ENCODE measurements around the gene ST13.
"Not testable (repeated sequence)": the region's sequence is repeated elsewhere in the genome, so short reads cannot be mapped to it uniquely, and the experiment has no call there.

Gene ST13

GRCh38 chr22:40844951-40845350 is 11.5 kb downstream of the ST13 start:
- in situ Hi-C loops (cut with MboI; ENCODE audit: low sequenced_read_pairs), result no loop called here

DNA sequence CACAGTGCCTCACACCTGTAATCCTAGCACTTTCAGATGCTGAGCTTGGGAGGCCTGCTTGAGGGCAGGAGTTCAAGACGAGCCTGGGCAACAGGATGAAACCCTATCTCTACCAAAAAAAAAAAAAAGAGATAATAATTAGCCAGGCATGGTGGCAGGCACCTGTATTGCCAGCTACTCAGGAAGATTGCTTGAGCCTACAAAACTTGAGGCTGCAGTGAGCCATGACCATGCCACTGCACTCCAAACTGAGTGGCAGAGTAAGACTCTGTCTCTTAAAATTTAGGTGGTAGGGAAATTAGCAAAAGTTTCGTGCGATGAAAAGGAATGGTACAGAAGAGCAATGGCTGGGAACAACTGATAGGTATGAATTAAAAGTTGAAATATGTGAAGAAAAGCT is 18.0 kb downstream of the ST13 start:
- in situ Hi-C loops (cut with MboI; ENCODE audit: low sequenced_read_pairs), result no loop called here

- in situ Hi-C loops (cut with MboI; ENCODE audit: low sequenced_read_pairs), result no loop called here
Observed at GRCh38 chr22:40834619-40835018, 21.8 kb downstream of the ST13 start.

DNA sequence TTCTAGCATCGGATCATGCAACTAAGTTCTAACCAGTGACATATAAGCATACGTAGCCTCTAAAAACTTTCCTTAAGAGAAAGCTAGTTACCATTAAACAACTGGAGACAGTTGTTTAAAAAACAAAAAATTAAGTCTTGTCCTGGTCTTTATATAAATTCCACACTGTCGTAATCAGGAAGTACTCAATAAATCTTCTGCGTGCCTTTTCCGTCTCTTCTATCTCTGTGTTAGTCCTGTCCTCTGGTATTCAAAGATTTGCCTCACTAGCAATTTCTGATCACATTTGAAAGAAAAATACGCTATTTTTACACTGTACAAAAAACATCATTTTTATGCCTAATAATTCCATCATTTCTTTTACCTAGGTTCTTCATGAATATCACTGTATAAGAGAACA is 27.3 kb downstream of the ST13 start:
- in situ Hi-C loops (cut with MboI; ENCODE audit: low sequenced_read_pairs), result no loop called here

DNA sequence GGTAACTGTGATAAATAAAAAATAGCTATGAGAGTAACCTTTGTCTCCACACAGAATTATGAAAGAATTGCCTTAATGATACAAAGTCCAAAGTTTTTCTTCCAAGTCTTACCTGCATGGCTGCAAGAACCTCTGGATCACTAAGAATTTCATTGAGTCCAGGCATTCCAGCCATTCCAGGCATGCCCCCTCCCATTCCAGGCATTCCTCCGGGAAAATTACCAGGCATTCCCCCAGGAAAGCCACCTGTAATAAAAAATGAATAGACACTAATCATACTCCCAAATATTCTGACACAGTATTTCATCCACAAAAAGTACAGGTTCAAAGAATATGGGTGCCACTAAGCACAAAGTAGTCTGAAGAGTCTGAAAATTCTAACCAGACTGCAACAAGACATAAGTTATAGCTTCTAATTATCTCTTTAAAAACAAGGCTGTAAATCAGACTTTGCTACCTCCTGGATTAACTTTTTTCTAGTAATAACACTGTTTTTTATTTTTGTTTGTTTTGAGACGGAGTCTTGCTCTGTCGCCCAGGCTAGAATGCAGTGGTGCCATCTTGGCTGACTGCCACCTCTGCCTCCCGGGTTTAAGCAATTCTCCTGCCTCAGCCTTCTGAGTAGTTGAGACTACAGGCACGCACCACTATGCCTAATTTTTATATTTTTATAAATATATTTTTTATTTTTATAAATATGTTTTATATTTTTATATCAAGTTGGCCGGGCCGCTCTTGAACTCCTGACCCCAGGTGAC is 29.3 kb downstream of the ST13 start:
- in situ Hi-C loops (cut with MboI; ENCODE audit: low sequenced_read_pairs), result no loop called here

DNA sequence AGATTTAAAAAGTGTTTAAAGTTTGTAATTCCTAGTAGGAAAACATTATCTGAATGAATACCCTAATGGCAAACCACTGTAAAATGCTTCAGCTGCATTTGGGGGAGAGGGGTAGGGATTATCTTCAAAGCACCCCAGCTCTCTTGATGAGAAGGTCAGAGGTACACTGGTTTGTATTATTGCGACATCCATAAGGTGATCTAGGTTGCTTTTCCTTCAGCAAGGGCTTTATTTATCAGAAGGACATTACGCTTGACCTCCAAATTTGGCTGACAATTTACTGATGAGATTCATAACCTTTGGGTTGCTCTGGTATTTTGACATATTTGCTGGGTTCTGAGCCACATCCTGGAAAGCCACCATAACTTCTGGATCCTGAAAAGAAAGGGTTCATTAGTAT is 30.1 kb downstream of the ST13 start:
- in situ Hi-C loops (cut with MboI; ENCODE audit: low sequenced_read_pairs), result not testable (repeated sequence)

GRCh38 chr22:40823426-40823825 is 33.0 kb downstream of the ST13 start:
- in situ Hi-C loops (cut with MboI; ENCODE audit: low sequenced_read_pairs), result no loop called here

GRCh38 chr22:40819599-40820140 is 36.8 kb downstream of the ST13 start:
- in situ Hi-C loops (cut with MboI; ENCODE audit: low sequenced_read_pairs), result no loop called here

DNA sequence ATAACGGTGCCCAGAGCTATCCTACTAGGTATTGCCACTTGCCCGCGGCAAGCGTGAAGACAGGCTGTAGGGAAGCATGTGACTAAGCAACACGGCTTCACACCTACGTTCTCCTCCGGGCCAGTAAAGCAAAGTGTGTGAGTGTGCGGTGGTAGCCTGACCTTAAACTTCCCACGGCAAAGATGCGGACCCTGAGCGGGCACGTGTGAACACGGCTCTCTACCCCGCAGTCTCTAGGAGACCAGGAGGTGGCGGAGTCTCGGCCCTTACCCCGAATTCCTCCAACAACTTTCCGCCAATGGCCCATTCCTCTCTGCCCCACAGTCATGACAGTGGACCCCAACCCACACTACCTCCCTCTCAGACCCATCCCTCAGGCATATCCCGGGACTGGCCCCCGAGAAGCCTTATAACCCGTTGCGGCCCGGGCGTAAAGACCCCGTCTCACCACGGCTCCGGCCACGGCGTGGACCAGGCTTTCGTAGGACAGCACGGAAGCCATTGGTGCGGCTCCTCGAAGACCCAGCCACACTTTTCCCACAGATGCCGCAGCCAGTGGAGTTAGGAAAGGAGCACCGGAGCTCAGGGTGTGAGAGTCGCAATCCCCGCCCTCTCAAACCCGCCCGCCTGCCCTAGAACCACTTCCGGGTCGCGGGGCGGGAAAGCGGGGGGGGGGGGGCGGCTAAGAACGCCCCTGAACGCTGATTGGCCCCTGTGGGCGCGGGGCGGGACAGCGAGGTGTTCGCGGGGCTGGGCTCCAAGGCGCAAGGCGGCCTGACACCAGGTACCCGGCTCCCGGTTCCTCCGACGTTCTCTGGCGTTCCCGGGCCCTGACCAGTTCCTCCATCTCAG is 37.5 kb downstream of the ST13 start, which contains the start of gene SLC25A17:
Gene SLC25A17, minus strand, starts transcription at position 600 of the 852 bp plus-strand sequence. Its CDS starts 98 bp downstream, at position 502.
- in situ Hi-C loops (cut with MboI; ENCODE audit: low sequenced_read_pairs), result no loop called here

DNA sequence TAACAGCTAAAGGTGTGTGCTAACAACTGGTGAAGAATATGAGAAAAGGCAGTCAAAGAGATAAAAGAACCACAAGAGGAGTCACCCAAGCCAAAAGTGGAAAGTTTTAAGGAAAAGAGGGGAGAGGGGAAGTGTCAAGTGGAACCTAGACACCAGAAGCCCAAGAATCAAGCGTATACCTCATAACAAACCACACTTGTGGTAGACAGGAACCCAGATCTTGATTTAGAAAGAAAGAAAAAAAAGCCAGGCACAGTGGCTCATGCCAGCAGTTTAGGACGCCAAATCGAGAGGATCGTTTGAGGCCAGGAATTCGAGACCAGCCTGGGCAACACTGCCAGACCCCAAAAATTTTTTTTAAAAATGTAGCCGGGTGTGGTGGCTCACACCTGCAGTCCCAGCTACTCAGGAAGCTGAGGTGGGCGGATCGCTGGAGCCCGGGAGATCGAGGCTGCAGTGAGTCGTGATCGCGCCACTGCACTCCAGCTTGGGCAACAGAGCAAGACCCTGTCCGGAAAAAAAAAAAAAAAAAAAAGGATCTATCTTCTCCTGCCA is 38.2 kb downstream of the ST13 start:
- in situ Hi-C loops (cut with MboI; ENCODE audit: low sequenced_read_pairs), result no loop called here

DNA sequence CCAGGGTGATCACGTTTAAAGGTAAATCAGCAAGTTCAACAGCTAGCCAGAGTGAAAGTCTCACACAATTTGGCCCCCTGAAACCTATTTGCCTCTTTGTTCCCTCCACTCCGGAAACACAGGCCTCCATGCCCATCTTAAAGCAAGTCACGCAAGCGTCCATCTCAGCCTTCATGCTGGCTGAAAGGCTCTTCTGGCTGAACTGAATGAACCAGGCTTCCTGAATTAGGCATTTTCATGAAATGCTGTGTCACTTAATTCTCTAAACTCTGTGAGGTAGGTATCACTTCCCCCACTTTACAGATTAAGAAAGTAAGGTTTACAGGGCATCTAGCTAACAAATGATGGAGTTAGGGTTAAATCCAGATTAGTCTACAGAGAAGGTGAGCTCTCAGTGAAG is 38.7 kb downstream of the ST13 start:
- in situ Hi-C loops (cut with MboI; ENCODE audit: low sequenced_read_pairs), result no loop called here

DNA sequence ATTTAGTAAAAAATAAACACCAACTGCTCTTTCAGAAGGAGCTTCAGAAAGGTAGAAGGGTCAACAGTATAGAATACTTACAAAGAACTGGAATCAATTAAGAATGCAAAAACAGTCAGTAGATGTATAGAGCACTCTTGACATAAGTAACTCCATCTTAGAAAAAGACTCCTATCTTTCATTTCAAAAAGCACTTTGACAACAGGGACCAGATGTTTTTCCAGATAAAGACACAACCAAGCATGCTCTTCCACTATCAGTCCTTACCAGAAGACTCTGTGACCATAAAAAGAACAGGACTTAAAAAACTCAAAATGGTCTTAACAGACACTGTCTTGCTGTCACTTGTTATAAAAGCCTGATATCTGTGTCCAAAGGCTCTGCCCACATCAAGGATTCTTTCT is 42.5 kb downstream of the ST13 start:
- in situ Hi-C loops (cut with MboI; ENCODE audit: low sequenced_read_pairs), result no loop called here

GRCh38 chr22:40808018-40808841 is 48.2 kb downstream of the ST13 start:
- in situ Hi-C loops (cut with MboI; ENCODE audit: low sequenced_read_pairs), result no loop called here

DNA sequence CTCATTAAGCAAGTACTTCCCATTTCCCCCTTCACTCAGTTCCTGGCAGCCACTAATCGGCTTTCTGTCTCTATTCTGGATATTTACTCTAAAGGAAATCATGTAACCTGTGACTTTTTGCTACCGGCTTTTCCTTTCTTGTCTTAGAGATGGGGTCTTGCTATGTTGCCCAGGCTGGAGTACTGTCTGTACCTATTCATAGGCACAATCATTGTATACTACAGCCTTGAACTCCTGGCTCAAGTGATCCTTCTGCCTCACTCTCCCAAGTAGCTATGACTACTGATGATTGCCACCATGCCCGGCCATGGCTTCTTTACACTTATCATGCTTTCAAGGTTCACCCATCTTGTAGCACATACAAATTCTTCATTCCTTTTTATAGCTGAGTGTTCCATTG is 49.7 kb downstream of the ST13 start:
- in situ Hi-C loops (cut with MboI; ENCODE audit: low sequenced_read_pairs), result no loop called here

DNA sequence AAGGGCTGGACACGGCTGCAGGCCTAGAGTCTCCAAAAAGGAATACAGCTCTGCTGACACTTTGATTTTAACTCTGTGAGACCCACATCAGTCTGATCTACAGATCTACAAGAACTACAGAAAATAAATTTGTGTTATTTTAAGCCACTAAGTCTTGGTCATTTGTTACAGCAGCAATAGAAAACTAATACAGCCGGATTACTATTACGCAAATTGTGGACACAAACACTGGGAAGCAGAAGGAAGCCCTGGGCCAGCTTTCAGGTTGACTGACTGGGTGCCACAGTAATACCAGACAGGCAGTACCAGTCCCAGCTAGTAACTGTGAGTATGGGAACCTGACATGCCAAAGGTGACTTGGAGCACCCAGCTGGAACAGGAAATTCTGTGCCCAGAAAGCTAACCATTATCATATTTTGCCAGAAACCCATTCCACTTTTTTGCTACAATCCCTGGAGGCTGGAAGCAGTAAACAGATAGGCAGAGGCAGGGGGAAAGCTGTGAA is 50.7 kb downstream of the ST13 start:
- in situ Hi-C loops (cut with MboI; ENCODE audit: low sequenced_read_pairs), result no loop called here

- in situ Hi-C loops (cut with MboI; ENCODE audit: low sequenced_read_pairs), result no loop called here
Observed at GRCh38 chr22:40805239-40805638, 51.2 kb downstream of the ST13 start.

DNA sequence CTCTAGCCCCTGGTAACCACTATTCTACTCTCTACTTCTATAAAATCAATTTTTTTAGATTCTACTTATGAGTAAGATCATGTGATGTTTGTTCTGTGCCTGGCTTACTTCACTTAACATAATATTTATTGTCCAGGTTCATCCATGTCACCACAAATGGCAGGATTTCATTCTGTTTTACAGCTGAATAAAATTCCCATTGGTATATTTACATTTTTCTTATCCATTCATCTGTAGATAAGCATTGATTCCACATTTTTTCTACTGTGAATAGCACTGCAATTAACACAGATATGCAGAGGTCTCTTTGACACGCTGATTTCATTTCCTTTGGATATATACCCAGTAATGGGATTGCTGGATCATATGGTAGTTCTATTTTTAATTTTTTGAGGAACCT is 53.1 kb downstream of the ST13 start:
- in situ Hi-C loops (cut with MboI; ENCODE audit: low sequenced_read_pairs), result no loop called here

DNA sequence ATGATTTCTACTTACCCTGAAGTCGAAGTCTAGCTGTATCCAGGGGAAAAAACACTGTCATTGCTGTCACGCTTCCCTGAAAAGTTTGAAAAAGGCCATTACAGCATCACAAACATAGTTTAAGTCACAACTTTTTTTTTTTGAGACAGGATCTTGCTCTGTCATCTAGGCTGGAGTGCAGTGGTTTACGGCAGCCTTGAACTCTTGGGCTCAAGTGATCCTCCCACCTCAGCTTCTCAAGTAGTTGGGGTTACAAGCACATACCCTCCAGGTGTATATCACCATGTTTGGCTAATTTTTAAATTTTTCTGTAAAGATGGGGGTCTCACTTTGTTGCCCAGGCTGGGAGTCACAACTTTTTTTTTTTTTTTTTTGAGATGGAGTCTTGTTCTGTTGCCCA is 57.4 kb downstream of the ST13 start:
- in situ Hi-C loops (cut with MboI; ENCODE audit: low sequenced_read_pairs), result no loop called here

GRCh38 chr22:40797427-40797826 is 59.0 kb downstream of the ST13 start:
- in situ Hi-C loops (cut with MboI; ENCODE audit: low sequenced_read_pairs), result no loop called here

GRCh38 chr22:40792451-40792850 is 64.0 kb downstream of the ST13 start:
- in situ Hi-C loops (cut with MboI; ENCODE audit: low sequenced_read_pairs), result no loop called here
